Transverse colon (tissue), 4 donors: ENCODE results near the gene NFASC. TPM values are rescaled to one million over a fixed set of nuclear protein-coding genes. Genes with fewer than 3 reads are reported as not detected.

Experiments used
- DNase-seq: peaks from one replicate; pipeline ENCODE4 v3.0.0-alpha.2; 2019
- H3K27ac ChIP-seq, 4 donors: fragments of 200-600 bp; sonication (generic); 2 replicates each; pipeline ENCODE4 v1.5.1; 2016 to 2018; ENCODE audit warnings: inconsistent platforms in 4 of 4
- H3K27me3 ChIP-seq: fragments of 200-600 bp; sonication (generic); 2 replicates; pipeline ENCODE4 v1.5.1; 2017; ENCODE audit warnings: inconsistent platforms
- H3K36me3 ChIP-seq, 4 donors: fragments of 200-600 bp; sonication (generic); 2 replicates each; pipeline ENCODE4 v1.5.1; 2017 to 2019; ENCODE audit warnings: inconsistent platforms in 4 of 4
- H3K4me1 ChIP-seq, 4 donors: fragments of 200-600 bp; sonication (generic); 2 replicates each; pipeline ENCODE4 v1.5.1; 2017 to 2020; ENCODE audit warnings: inconsistent platforms in 4 of 4
- H3K4me3 ChIP-seq, 4 donors: fragments of 200-600 bp; sonication (generic); 1 replicate in 1 of 4; 2 replicates in 3 of 4; pipeline versions ENCODE4 v1.5.1 to v1.6.1; 2017 to 2019; ENCODE audit warnings: inconsistent platforms in 4 of 4
- H3K9me3 ChIP-seq, 2 donors: fragments of 200-600 bp; sonication (generic); 2 replicates each; pipeline ENCODE4 v1.5.1; 2017 to 2019; ENCODE audit warnings: inconsistent platforms in 2 of 2
- EP300 ChIP-seq: sonication (generic); formaldehyde crosslinking; IDR thresholded peaks from one replicate; pipeline ENCODE4 v1.6.1; 2017; ENCODE audit warnings: antibody characterized with exemption, low read depth
- POLR2A ChIP-seq: fragments of 450-650 bp; IDR thresholded peaks from one replicate; pipeline ENCODE4 v1.6.1; 2016; ENCODE audit warnings: antibody characterized with exemption, mild to moderate bottlenecking, moderate library complexity
- POLR2AphosphoS5 ChIP-seq, 3 donors: sonication (generic); formaldehyde crosslinking; IDR thresholded peaks; one replicate each; pipeline ENCODE4 v1.6.1; 2016; ENCODE audit warnings: antibody characterized with exemption in 3 of 3
- WGBS, 2 donors: methylation state at CpG; one replicate each; pipeline ENCODE4 v1.1.5; 2018; ENCODE audit warnings: low coverage in 1 of 2; 5-methylcytosine and 5-hydroxymethylcytosine counted together
- in situ Hi-C, 4 donors: fragments of 200-750 bp; cut with MboI; loops; one replicate each; pipeline versions ENCODE4 v1.15.0 to v1.15.1; 2017; ENCODE audit warnings: low sequenced_read_pairs in 3 of 4, low pct_ligation_motif_present in 1 of 4, low pct_unique_long_range_greater_than_20kb in 1 of 4
- intact Hi-C: fragments of 100-400 bp; cut with DNase I; formaldehyde crosslinking; loops from one replicate; pipeline ENCODE4 v1.15.1; 2023; ENCODE audit warnings: low total_unique reads
- total RNA-seq, 4 donors: library from RNA; depleted of rRNA; stranded (reverse); fragments of >200 nt; gene quantifications; one replicate each; pipeline ENCODE4 v1.1.0, GENCODE V29; 2016
- TF ChIP-seq, protein P1 (sequence below), 5 experiments: fragments of 200-600 bp in 3 of 5; fragments of 450-650 bp in 2 of 5; sonication (generic) in 3 of 5; IDR thresholded peaks; 1 replicate in 2 of 5; 2 replicates in 3 of 5; pipeline ENCODE4 v1.5.1; 2016 to 2017; ENCODE audit warnings: antibody characterized with exemption in 5 of 5, inconsistent platforms in 3 of 5, mild to moderate bottlenecking in 2 of 5, moderate library complexity in 1 of 5

The NFASC gene
- 10 to 100 TPM; 11.3 to 48.8 (median 13.4) TPM for total RNA-seq

DNA sequence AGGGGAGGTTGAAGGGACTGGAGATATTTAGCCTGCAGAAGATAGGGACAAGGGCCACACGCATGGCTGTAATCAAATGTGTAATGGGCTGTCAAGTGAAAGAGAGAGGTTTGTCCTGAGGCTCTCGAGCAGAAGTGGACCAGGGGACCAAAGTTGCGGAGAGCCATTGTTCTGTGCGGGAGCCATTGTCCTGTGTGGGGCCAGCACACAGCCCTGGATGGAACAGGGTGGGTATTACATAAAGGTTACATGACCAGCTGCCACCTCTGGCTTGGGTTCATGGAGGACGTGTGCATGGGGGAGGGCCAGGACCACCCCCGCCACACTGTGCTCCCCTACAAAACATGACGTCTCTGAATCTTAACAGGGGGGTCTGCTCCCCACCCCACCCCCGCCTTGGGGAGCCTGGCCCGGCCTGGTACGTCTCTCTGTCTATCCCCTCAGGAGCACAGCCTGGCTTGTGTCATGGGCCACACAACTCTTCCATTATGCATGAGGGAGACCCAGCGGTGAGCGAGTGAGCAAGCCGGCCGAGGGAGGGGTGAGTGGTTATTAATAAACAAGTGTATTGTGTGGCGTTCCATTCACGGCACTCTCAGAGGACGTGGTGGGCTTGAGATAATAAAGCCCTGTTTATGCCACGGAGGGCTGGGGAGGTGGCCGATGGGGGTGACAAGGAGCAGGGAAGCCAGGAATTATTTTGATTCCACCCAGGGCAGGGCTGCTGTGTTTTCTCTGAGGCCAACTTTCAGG lies at the start of gene NFASC:
Gene NFASC (plus strand): TSS at position 703 of the 753 bp plus-strand sequence. CDS start 73,454 bp downstream, outside the sequence.
- no peaks in the 10 kb centered on the region for H3K27me3 ChIP-seq
- H3K36me3 ChIP-seq = no peaks in the 10 kb centered on the region
- no peaks in the 10 kb centered on the region for H3K9me3 ChIP-seq
- no peak for DNase-seq
- peaks cover 0 to 19% (median 11%) of the 10 kb centered on the region in 4 donors for H3K4me1 ChIP-seq
- intact Hi-C loops = no loop called here
- 82 to 87% methylated on average over 4 to 19 of the region's 19 CpGs for WGBS, 2 donors
- in situ Hi-C loops = no loop called here
- TF ChIP-seq POLR2AphosphoS5 (IDR thresholded peaks at IDR 0.05) (no peak), EP300 (no peak), POLR2A (no peak)
- TF ChIP-seq, protein P1, sequence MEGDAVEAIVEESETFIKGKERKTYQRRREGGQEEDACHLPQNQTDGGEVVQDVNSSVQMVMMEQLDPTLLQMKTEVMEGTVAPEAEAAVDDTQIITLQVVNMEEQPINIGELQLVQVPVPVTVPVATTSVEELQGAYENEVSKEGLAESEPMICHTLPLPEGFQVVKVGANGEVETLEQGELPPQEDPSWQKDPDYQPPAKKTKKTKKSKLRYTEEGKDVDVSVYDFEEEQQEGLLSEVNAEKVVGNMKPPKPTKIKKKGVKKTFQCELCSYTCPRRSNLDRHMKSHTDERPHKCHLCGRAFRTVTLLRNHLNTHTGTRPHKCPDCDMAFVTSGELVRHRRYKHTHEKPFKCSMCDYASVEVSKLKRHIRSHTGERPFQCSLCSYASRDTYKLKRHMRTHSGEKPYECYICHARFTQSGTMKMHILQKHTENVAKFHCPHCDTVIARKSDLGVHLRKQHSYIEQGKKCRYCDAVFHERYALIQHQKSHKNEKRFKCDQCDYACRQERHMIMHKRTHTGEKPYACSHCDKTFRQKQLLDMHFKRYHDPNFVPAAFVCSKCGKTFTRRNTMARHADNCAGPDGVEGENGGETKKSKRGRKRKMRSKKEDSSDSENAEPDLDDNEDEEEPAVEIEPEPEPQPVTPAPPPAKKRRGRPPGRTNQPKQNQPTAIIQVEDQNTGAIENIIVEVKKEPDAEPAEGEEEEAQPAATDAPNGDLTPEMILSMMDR (IDR thresholded peaks at IDR 0.05) = no peak
- peak within 1 kb of the TSS in 3 of 4 donors; percentile 3 to 51 (median 44) for H3K27ac ChIP-seq
- no peak within 1 kb of the TSS for H3K4me3 ChIP-seq

DNA sequence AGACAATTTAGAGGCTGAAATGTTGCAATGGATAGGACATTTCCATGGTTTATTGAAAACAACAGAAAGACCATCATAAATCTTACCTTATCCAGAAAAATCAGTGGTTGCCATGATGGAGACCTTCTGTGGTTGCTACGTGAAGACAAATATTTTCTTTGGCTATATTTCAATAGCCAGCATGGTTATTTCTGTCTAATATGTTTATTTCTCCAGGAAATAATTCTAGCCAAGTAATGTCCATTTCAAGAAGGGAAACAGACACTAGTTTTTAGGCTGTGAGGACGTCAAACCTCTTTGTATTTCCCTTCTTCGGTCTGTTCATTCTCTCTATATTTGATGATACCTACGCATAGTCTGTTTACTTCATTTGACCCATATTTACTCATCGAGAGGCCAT lies 49.2 kb upstream of the NFASC start:
- 50 to 52% methylated on average over 5 of the region's 5 CpGs for WGBS, 2 donors
- H3K4me3 ChIP-seq = no peak overlapping the region
- H3K27me3 ChIP-seq = no peaks in the 10 kb centered on the region
- no peaks in the 10 kb centered on the region for H3K9me3 ChIP-seq
- peak overlapping the region; percentile 35 to 71 (median 69) for H3K27ac ChIP-seq
- peak in 2 of 3 donors; percentile 7 to 44 for TF ChIP-seq POLR2AphosphoS5 (IDR thresholded peaks at IDR 0.05)
- no peak for TF ChIP-seq EP300
- no peaks in the 10 kb centered on the region for H3K36me3 ChIP-seq
- peaks cover 10 to 16% (median 12%) of the 10 kb centered on the region in 4 donors for H3K4me1 ChIP-seq
- intact Hi-C loops = no loop called here
- in situ Hi-C loops = loop anchor here in 2 of 4 donors (25.0 kb wide), 2 partner anchors 116 to 384 kb away; no protein-coding TSS in a partner anchor
- DNase-seq = no peak

GRCh38 chr1:204821924-204822323 lies 48.7 kb upstream of the NFASC start:
- H3K27ac ChIP-seq = peak overlapping the region; percentile 35 to 71 (median 69)
- no peaks in the 10 kb centered on the region for H3K36me3 ChIP-seq
- no peak overlapping the region for H3K4me3 ChIP-seq
- TF ChIP-seq, protein P1 (IDR thresholded peaks at IDR 0.05) = no peak
- no peak for TF ChIP-seq EP300
- TF ChIP-seq POLR2A = no peak
- intact Hi-C loops = no loop called here
- H3K4me1 ChIP-seq = peaks cover 10 to 16% (median 12%) of the 10 kb centered on the region in 4 donors
- in situ Hi-C loops = loop anchor here in 2 of 4 donors (25.0 kb wide), 2 partner anchors 115 to 385 kb away; no protein-coding TSS in a partner anchor
- no peaks in the 10 kb centered on the region for H3K9me3 ChIP-seq
- no peaks in the 10 kb centered on the region for H3K27me3 ChIP-seq
- WGBS, 2 donors = 73 to 80% methylated on average over 4 of the region's 4 CpGs
- no peak for DNase-seq

DNA sequence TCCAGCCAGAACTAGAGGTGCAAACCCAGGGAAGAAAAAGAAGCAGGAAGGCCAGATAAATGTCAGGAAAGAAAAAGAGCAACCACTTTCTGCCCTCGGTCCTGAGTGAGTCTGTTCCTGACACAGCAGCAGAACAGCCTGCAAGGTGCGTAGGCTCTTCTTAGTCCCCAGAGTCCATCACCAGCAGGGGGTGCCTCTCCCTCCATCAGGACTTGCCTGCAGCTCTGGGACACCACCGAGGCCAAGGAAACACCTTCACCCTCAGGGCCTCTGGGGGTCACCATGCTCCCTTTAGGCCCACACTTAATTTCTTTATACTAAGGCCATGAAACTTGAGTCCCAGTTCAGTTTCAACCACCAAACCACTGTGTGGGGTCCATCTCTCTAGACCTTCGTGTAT lies 43.7 kb upstream of the NFASC start:
- peaks cover 0 to 24% (median 4%) of the 10 kb centered on the region in 4 donors for H3K4me1 ChIP-seq
- 44 to 53% methylated on average over 1 to 4 of the region's 4 CpGs for WGBS, 2 donors
- intact Hi-C loops (no loop called here), in situ Hi-C loops (no loop called here)
- no peak overlapping the region for H3K4me3 ChIP-seq
- no peak for DNase-seq
- H3K27ac ChIP-seq = no peak overlapping the region
- no peaks in the 10 kb centered on the region for H3K9me3 ChIP-seq
- peaks cover 16% of the 10 kb centered on the region for H3K27me3 ChIP-seq
- TF ChIP-seq EP300 (no peak), POLR2A (no peak), POLR2AphosphoS5 (IDR thresholded peaks at IDR 0.05) (no peak)
- TF ChIP-seq, protein P1 (IDR thresholded peaks at IDR 0.05) = no peak
- H3K36me3 ChIP-seq = no peaks in the 10 kb centered on the region
